ENCODE data around the gene SARDH.

The SARDH gene

GRCh38 chr9:133691191-133691590 lies 47.0 kb downstream of the SARDH start:
- no peak overlapping the region for H3K4me3 ChIP-seq (ENCODE audit: low read length)

DNA sequence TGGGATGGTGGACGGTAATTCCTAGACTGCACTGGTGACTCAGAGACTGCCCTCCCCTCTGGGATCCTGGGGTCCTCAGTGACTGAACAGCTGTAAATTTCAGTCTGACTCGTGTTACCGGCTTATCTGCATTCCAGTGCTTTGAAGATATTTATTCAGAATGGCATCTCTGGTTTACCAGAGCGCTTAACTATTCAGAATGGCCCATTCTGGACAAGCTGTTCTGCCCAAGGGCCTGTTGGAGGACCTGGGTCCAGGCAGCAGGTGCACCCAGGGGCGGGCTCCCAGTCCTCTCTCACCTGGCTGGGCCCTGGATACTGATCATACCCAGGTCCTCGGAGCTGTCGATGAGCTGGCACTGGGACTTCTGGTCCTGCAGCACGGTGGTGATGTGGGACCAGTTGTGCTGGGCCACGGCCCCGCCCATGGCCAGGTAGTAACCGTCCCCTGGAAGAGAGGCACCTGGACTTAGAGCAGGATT lies 48.0 kb downstream of the SARDH start:
- H3K27me3 ChIP-seq (ENCODE audit: control insufficient read depth, low read length) = no peaks in the 10 kb centered on the region
- no peak overlapping the region for H3K4me2 ChIP-seq (ENCODE audit: low read length)
- H3K79me2 ChIP-seq (ENCODE audit: control insufficient read depth, low read length) = peaks cover 3% of the 10 kb centered on the region; the same call in 1 of the 2 replicates
- no peak for TF ChIP-seq EZH2phosphoT487 (IDR thresholded peaks at IDR 0.05; ENCODE audit: borderline replicate concordance, low read length)
- TF ChIP-seq CTCF (IDR thresholded peaks at IDR 0.05; ENCODE audit: low read depth, low read length, poor library complexity, severe bottlenecking) = no peak
- no peaks in the 10 kb centered on the region for H4K20me1 ChIP-seq (ENCODE audit: control insufficient read depth, insufficient read depth, low read depth, low read length)
- H3K27ac ChIP-seq (ENCODE audit: low read depth, low read length) = no peak overlapping the region
- peaks cover 11% of the 10 kb centered on the region for H3K36me3 ChIP-seq (ENCODE audit: control insufficient read depth, low read length)
- H3K9me2 ChIP-seq (replicated peaks; ENCODE audit: control insufficient read depth, low read length) = no peaks in the 10 kb centered on the region
- no peaks in the 10 kb centered on the region for H3K9me3 ChIP-seq (ENCODE audit: control insufficient read depth, insufficient read depth, low read length)
- H3K4me3 ChIP-seq (ENCODE audit: low read length) = no peak overlapping the region
- H3F3A ChIP-seq (ENCODE audit: control insufficient read depth, insufficient read depth) = no peaks in the 10 kb centered on the region
- peaks cover 14% of the 10 kb centered on the region for H3K4me1 ChIP-seq (ENCODE audit: control insufficient read depth, low read length)

More at GRCh38 chr9:133691191-133691590, 47.0 kb downstream of the SARDH start:
- H3K27ac ChIP-seq (ENCODE audit: low read depth, low read length) = no peak overlapping the region
- TF ChIP-seq EZH2phosphoT487 (IDR thresholded peaks at IDR 0.05; ENCODE audit: borderline replicate concordance, low read length) = no peak
- no peak for TF ChIP-seq CTCF (IDR thresholded peaks at IDR 0.05; ENCODE audit: low read depth, low read length, poor library complexity, severe bottlenecking)
- peaks cover 3% of the 10 kb centered on the region; the same call in 1 of the 2 replicates for H3K79me2 ChIP-seq (ENCODE audit: control insufficient read depth, low read length)
- no peak overlapping the region for H3K4me2 ChIP-seq (ENCODE audit: low read length)
- no peaks in the 10 kb centered on the region for H3K9me3 ChIP-seq (ENCODE audit: control insufficient read depth, insufficient read depth, low read length)
- H3F3A ChIP-seq (ENCODE audit: control insufficient read depth, insufficient read depth) = no peaks in the 10 kb centered on the region
- H3K27me3 ChIP-seq (ENCODE audit: control insufficient read depth, low read length) = no peaks in the 10 kb centered on the region
- no peaks in the 10 kb centered on the region for H3K9me2 ChIP-seq (replicated peaks; ENCODE audit: control insufficient read depth, low read length)
- H3K36me3 ChIP-seq (ENCODE audit: control insufficient read depth, low read length) = peaks cover 11% of the 10 kb centered on the region
- H3K4me1 ChIP-seq (ENCODE audit: control insufficient read depth, low read length) = peaks cover 21% of the 10 kb centered on the region
- no peaks in the 10 kb centered on the region for H4K20me1 ChIP-seq (ENCODE audit: control insufficient read depth, insufficient read depth, low read depth, low read length)

GRCh38 chr9:133689151-133689763 lies 48.9 kb downstream of the SARDH start:
- Histone ChIP-seq H3K79me2 (ENCODE audit: control insufficient read depth, low read length) (no peaks in the 10 kb centered on the region; the same call in 1 of the 2 replicates), H3F3A (ENCODE audit: control insufficient read depth, insufficient read depth) (no peaks in the 10 kb centered on the region), H3K4me2 (ENCODE audit: low read length) (no peak overlapping the region), H3K4me3 (ENCODE audit: low read length) (no peak overlapping the region), H4K20me1 (ENCODE audit: control insufficient read depth, insufficient read depth, low read depth, low read length) (no peaks in the 10 kb centered on the region), H3K36me3 (ENCODE audit: control insufficient read depth, low read length) (peaks cover 4% of the 10 kb centered on the region), H3K4me1 (ENCODE audit: control insufficient read depth, low read length) (peaks cover 14% of the 10 kb centered on the region), H3K9me2 (replicated peaks; ENCODE audit: control insufficient read depth, low read length) (no peaks in the 10 kb centered on the region), H3K9me3 (ENCODE audit: control insufficient read depth, insufficient read depth, low read length) (no peaks in the 10 kb centered on the region), H3K27ac (ENCODE audit: low read depth, low read length) (no peak overlapping the region), H3K27me3 (ENCODE audit: control insufficient read depth, low read length) (no peaks in the 10 kb centered on the region)
- no peak for TF ChIP-seq CTCF (IDR thresholded peaks at IDR 0.05; ENCODE audit: low read depth, low read length, poor library complexity, severe bottlenecking)
